HG03025 (cell line): ENCODE data around the gene NRCAM.

Experiments
- ATAC-seq: cut with Tn5 transposase; IDR thresholded peaks from one replicate; pipeline ENCODE4 v1.9.1; 2021; ENCODE audit warnings: mild to moderate bottlenecking, moderate library complexity; ENCODE audit not compliant: unreplicated experiment, low FRiP score

The NRCAM gene

GRCh38 chr7:108142675-108143259 lies 313.5 kb downstream of the NRCAM start:
- no peak for ATAC-seq

GRCh38 chr7:108142180-108142579 lies 314.1 kb downstream of the NRCAM start:
- no peak for ATAC-seq

- ATAC-seq: no peak
Measured at GRCh38 chr7:108140671-108141070, 315.6 kb downstream of the NRCAM start.

DNA sequence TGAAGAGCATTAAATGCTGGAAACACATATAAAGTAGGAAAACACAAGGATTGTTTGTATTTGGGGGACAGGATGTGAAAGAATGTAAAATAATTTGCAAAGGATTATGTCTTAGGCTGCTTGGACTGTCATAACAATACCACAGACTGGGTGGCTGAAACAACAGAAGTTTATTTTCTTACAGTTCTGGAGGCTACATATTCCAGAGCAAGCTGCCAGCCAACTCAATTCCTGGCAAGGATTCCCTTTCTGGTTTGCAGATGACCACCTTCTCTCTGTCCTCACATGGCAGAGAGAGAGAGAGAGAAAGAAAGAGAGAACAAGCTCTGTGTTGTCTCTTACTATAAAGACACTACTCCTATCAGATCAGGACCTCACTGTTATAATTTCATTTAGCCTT lies 317.3 kb downstream of the NRCAM start:
- ATAC-seq: no peak

DNA sequence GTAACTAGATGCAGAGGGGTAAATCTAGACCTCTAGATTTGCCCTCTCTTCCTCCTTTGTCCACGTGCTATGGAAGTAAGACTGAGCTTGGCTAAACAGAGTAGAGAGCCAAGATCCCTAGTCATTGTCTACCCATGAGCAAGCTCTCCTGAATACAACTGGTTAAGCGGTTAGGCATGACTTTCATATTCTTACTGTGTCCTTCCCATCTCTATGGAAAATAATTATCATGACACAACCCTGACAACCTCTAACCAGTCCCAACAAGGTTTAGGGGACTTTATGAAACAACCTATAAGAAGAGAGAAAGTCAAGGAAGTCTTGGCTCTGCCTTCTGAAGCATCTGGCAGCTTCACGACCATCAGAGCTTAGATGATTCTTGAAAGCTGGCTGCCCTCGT lies 318.2 kb downstream of the NRCAM start:
- no peak for ATAC-seq

DNA sequence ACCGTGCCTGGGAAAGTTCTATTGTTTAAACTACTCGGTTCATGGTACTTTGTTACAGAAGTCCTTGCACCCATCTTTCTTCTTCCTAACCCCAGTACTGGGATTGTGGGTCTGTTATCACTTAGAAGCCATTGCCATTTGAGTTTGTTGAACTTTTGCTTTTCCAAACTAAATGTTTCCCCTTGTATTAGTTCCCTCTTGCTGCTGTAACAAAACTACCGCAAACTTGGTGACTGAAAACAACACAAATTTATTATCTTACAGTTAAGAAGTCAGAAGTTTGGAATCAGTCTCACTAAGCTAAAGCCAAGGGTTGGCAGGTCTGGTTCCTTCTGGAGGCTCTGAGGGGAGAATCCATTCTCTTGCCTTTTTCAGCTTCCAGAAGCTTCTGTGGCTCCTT lies 319.2 kb downstream of the NRCAM start:
- no peak for ATAC-seq

GRCh38 chr7:108136191-108136688 lies 320.0 kb downstream of the NRCAM start:
- ATAC-seq: peak; percentile 31

DNA sequence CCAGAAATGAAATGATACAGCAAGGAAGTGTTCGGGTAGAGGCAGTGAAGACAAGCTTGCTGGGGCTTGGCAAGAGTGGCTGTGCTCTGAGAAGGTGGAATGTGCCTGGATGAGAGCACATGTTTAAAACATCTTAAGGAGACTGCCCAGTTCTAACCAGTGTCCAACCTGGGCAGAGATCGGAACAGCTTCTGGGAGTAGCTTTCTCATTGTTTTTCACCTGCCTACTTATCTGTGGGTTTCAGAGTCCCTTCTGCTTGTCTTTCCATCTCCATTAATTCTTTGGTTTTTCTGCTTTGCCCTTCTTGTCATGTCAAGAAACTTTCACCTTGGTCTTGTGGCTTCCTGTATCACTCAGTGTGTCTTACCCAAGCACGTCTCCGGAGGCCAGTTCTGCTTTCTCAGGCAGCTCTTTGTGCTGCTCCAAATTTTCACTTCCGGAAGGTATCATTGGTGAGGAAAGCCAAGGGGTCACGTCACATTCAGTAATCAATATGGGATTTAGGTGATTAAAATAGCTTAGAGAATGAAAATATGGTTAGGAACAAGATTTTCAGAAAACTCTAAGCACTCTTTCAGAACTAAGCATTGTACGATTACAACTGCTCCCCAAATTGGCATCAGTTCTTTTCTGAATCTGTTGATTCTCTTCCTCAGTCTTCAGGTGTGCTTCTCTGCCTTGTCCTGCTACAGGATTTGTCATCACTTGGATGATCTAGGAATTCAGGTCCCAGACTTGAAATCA lies 320.6 kb downstream of the NRCAM start:
- peak; percentile 94 for ATAC-seq

- ATAC-seq: no peak
Measured at GRCh38 chr7:108134486-108134885, 321.8 kb downstream of the NRCAM start.

GRCh38 chr7:108132551-108133265 lies 323.5 kb downstream of the NRCAM start:
- ATAC-seq: no peak

DNA sequence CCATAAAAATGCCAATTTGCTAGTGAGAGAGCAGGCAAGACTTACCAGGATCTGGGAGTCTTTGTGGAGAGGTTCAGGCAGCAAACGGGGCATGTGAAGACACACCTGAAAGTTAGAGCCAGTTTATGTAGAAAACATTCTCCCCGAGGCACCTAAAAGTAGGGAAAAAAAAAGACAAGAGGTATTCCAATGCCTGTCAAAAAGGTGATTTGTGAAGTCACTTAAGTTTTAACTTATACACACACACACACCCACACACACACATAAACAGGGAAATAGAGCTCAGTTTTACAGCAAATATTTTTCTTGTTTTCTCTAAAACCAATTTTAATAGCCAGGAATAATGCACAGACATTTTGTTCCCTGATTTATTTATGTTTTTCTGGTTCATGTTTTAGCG lies 326.0 kb downstream of the NRCAM start, which contains the start of gene LAMB4:
Gene LAMB4, minus strand, starts transcription at position 101 of the 400 bp plus-strand sequence. CDS start 7,197 bp downstream, outside the sequence.
- ATAC-seq: no peak

DNA sequence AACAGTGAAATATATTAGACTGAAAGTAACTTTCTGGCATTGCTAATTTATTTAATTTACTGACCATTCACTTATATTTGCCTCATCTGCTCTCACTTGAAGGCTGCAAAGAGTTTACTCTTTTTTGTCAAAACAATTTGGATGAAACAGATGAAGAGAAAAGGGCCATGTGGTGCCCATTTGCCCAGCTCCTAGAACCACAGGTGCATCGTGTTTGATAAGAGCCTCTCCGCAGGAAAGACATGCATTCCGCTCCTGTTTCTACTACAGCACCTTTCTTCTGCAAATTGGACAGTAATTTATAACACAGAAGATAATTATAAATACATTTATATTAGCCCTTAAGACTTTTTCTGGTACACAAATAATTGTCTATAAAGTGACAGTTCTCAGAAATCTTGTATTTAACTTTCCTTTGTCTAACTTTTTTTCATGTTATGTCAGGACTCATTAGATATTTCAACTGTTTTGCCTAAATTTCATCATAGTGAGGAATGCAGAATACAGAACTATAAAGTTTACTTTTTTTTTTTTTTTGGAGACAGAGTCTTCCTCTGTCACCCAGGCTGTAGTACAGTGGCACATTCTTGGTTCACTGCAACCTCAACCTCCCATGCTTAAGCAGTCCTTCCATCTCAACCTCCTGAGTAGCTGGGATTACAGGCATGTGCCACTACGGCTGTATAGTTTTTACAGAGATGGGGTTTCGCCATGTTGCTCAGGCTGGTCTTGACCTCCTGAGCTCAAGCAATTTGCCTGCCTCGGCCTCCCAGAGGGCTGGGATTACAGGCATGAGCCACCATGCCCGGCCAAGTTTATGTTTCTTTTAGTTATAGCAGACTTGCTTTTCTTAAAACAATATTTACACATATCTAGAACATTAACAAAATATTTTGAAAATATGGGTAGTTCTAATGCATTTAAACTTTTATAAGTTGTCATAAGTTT lies 326.9 kb downstream of the NRCAM start:
- ATAC-seq: no peak

- no peak for ATAC-seq
Measured at GRCh38 chr7:108128514-108128913, 327.7 kb downstream of the NRCAM start.

GRCh38 chr7:108127461-108127860 lies 328.8 kb downstream of the NRCAM start:
- ATAC-seq: no peak

GRCh38 chr7:108124820-108125219 lies 331.4 kb downstream of the NRCAM start:
- no peak for ATAC-seq

- no peak for ATAC-seq
Measured at GRCh38 chr7:108122181-108122580, 334.1 kb downstream of the NRCAM start.

- ATAC-seq: no peak
Measured at GRCh38 chr7:108120933-108121332, 335.3 kb downstream of the NRCAM start.

DNA sequence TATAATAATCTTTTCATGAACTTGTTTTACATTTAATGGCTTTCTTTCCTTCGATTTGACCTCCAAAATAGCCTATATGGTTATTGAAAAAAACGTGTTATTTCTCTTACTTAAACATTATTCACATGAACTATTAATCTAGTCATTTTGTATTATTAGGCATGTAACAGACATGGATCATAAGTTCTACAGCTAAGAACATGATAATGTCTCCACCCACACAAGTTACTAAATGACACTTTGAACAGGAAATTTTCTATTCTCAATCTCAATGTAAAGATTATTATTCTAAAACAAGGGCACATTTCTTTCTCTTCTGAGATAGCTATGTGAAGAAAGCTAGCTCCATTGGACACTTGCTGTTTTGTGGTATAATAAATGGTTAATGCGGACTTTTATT lies 336.0 kb downstream of the NRCAM start:
- ATAC-seq: no peak

- no peak for ATAC-seq
Measured at GRCh38 chr7:108118959-108119358, 337.3 kb downstream of the NRCAM start.

DNA sequence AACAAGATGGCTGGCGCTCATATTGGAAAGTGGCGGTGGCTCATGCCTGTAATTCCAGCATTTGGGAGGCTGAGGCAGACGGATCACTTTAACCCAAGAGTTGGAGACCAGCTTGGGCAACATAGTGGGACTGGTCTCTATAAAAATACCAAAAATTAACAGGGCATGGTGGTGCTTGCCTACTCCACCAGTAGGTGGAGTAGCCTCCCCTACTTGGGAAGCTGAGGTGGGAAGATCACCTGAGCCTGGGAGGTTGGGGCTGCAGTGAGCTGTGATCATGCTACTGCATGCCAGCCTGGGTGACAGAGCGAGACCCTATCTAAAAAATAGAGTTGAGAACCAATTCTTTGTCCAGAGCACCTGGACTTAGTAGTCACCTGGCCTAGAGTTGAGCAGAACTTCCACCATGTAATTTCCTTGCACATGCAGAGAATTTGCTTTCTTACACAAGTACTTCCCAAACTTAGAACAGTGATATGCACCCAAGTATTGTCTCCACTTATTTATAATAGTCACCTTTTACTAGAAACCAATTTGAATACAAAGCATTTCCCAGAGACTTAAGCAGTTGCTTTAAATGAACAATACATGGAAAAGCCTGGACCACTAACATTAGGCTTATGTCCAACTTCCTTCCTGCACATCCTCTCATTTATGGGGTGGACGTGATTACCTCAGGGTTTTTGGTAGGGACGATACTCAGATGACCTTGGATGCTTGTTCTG lies 342.0 kb downstream of the NRCAM start:
- no peak for ATAC-seq
